Stomach (tissue), 9 donors: Measurements from ENCODE around the gene RPTN. TPM values are rescaled to one million over a fixed set of nuclear protein-coding genes. Genes with fewer than 3 reads are reported as not detected.

Source experiments
- DNase-seq, 2 donors: peaks; one replicate each; pipeline versions ENCODE4 v3.0.0 to v3.0.0-alpha.2; 2013 to 2019
- H3K27ac ChIP-seq, 5 donors: fragments of 200-600 bp in 4 of 5; sonication (generic) in 4 of 5; one replicate each; pipeline ENCODE4 v1.5.1; 2013 to 2019; ENCODE audit warnings: mild to moderate bottlenecking in 1 of 5, moderate library complexity in 1 of 5
- H3K27me3 ChIP-seq, 3 donors: fragments of 200-600 bp; sonication (generic); one replicate each; pipeline ENCODE4 v1.5.1; 2017 to 2019; ENCODE audit warnings: mixed run types in 1 of 3
- H3K36me3 ChIP-seq, 4 donors: fragments of 200-600 bp; sonication (generic); 1 replicate in 3 of 4; 2 replicates in 1 of 4; pipeline ENCODE4 v1.5.1; 2016 to 2019
- H3K4me1 ChIP-seq, 4 donors: fragments of 200-600 bp; sonication (generic); one replicate each; pipeline ENCODE4 v1.5.1; 2016 to 2019
- H3K4me3 ChIP-seq, 4 donors: fragments of 200-600 bp; sonication (generic) in 3 of 4; one replicate each; pipeline ENCODE4 v1.5.1; 2016 to 2019; ENCODE audit warnings: mild to moderate bottlenecking in 1 of 4
- H3K9me3 ChIP-seq, 4 donors: fragments of 200-600 bp; sonication (generic); one replicate each; pipeline ENCODE4 v1.5.1; 2016 to 2019
- CTCF ChIP-seq, 7 experiments: fragments of 450-650 bp in 4 of 7; fragments of 200-600 bp in 3 of 7; sonication (generic) in 3 of 7; IDR thresholded peaks; one replicate each; pipeline ENCODE4 v1.5.1; 2016 to 2019; ENCODE audit warnings: antibody characterized with exemption in 7 of 7, control low read depth in 2 of 7, mild to moderate bottlenecking in 1 of 7
- EP300 ChIP-seq: sonication (generic); formaldehyde crosslinking; IDR thresholded peaks from one replicate; pipeline ENCODE4 v1.6.1; 2017; ENCODE audit warnings: antibody characterized with exemption
- POLR2A ChIP-seq, 4 donors: fragments of 450-650 bp; IDR thresholded peaks; one replicate each; pipeline ENCODE4 v1.6.1; 2016; ENCODE audit warnings: antibody characterized with exemption in 4 of 4, control low read depth in 2 of 4, mild to moderate bottlenecking in 1 of 4, moderate library complexity in 1 of 4
- POLR2AphosphoS5 ChIP-seq, 3 donors: sonication (generic); formaldehyde crosslinking; IDR thresholded peaks; one replicate each; pipeline ENCODE4 v1.6.1; 2016; ENCODE audit warnings: antibody characterized with exemption in 3 of 3
- WGBS, 5 donors: extraction: QIAGEN DNeasy Blood & Tissue Kit in 3 of 5; methylation state at CpG; one replicate each; pipeline versions ENCODE4 v1.1.5 to v1.1.7; 2013 to 2018; 5-methylcytosine and 5-hydroxymethylcytosine counted together
- intact Hi-C: fragments of 100-400 bp; cut with DNase I; formaldehyde crosslinking; loops from one replicate; pipeline ENCODE4 v1.15.1; 2023; ENCODE audit warnings: low total_unique reads
- polyA plus RNA-seq, 3 donors: library from polyadenylated mRNA; stranded (reverse); fragments of 200-250 nt; gene quantifications; one replicate each; pipeline ENCODE4 v1.2.3, GENCODE V29; 2013
- total RNA-seq, 5 donors: library from RNA; depleted of rRNA; stranded (reverse); fragments of >200 nt; gene quantifications; one replicate each; pipeline versions ENCODE4 v1.1.0 to v1.2.3, GENCODE V29; 2014 to 2016
- donor health status: healthy with polysubstance abuse.
- donor health status: Bipolar disorder and iron deficiency.
- donor health status: healthy.

RPTN gene
- total and polyA plus RNA-seq, 8 donors: 0.31 TPM; not detected in 7

GRCh38 chr1:152109998-152110294 lies 49.1 kb downstream of the RPTN start:
- peaks cover 42 to 100% (median 83%) of the 10 kb centered on the region in 3 donors for H3K27me3 ChIP-seq
- H3K4me3 ChIP-seq: peak overlapping the region; percentile 42 to 65 (median 53)
- 8 to 20% (median 9%) methylated on average over 15 of the region's 15 CpGs for WGBS, 5 donors
- no peaks in the 10 kb centered on the region for H3K36me3 ChIP-seq
- peak in 1 of 2 donors; percentile 1 for DNase-seq
- intact Hi-C loops: no loop called here
- H3K27ac ChIP-seq: no peak overlapping the region
- H3K9me3 ChIP-seq: peaks cover 12 to 24% (median 20%) of the 10 kb centered on the region in 4 donors
- TF ChIP-seq POLR2A (IDR thresholded peaks at IDR 0.05) (no peak), CTCF (IDR thresholded peaks at IDR 0.05) (no peak), EP300 (no peak), POLR2AphosphoS5 (IDR thresholded peaks at IDR 0.05) (no peak)
- peaks cover 33 to 57% (median 45%) of the 10 kb centered on the region in 4 donors for H3K4me1 ChIP-seq

- Histone ChIP-seq H3K9me3 (peaks cover 12 to 24% (median 20%) of the 10 kb centered on the region in 4 donors), H3K27me3 (peaks cover 42 to 100% (median 78%) of the 10 kb centered on the region in 3 donors), H3K4me1 (peaks cover 33 to 57% (median 45%) of the 10 kb centered on the region in 4 donors), H3K36me3 (no peaks in the 10 kb centered on the region), H3K27ac (no peak overlapping the region), H3K4me3 (peak overlapping the region in 3 of 4 donors; percentile 42 to 65 (median 64))
- intact Hi-C loops: no loop called here
- DNase-seq: peak in 1 of 2 donors; percentile 9
- 10 to 21% (median 13%) methylated on average over 31 of the region's 31 CpGs for WGBS, 5 donors
- TF ChIP-seq POLR2A (IDR thresholded peaks at IDR 0.05): no peak
- TF ChIP-seq CTCF (IDR thresholded peaks at IDR 0.05): no peak
Observed at GRCh38 chr1:152109231-152109997, 49.6 kb downstream of the RPTN start.

GRCh38 chr1:152108882-152109222 lies 50.2 kb downstream of the RPTN start:
- WGBS, 5 donors: 16 to 34% (median 22%) methylated on average over 28 of the region's 28 CpGs
- intact Hi-C loops: no loop called here
- Histone ChIP-seq H3K27me3 (peaks cover 38 to 100% (median 72%) of the 10 kb centered on the region in 3 donors), H3K9me3 (peaks cover 12 to 23% (median 20%) of the 10 kb centered on the region in 4 donors), H3K27ac (no peak overlapping the region), H3K4me3 (peak overlapping the region in 3 of 4 donors; percentile 24 to 65 (median 42)), H3K4me1 (peaks cover 33 to 57% (median 45%) of the 10 kb centered on the region in 4 donors), H3K36me3 (no peaks in the 10 kb centered on the region)
- peak in 1 of 2 donors; percentile 5 for DNase-seq
- TF ChIP-seq EP300 (no peak), POLR2AphosphoS5 (IDR thresholded peaks at IDR 0.05) (no peak), CTCF (IDR thresholded peaks at IDR 0.05) (no peak), POLR2A (IDR thresholded peaks at IDR 0.05) (no peak)

- Histone ChIP-seq H3K27ac (no peak overlapping the region), H3K4me1 (peaks cover 33 to 57% (median 45%) of the 10 kb centered on the region in 4 donors), H3K36me3 (no peaks in the 10 kb centered on the region), H3K9me3 (peaks cover 12 to 21% (median 20%) of the 10 kb centered on the region in 4 donors), H3K27me3 (peaks cover 35 to 100% (median 66%) of the 10 kb centered on the region in 3 donors), H3K4me3 (peak overlapping the region in 3 of 4 donors; percentile 4 to 65 (median 24))
- TF ChIP-seq EP300 (no peak), CTCF (IDR thresholded peaks at IDR 0.05) (no peak), POLR2A (IDR thresholded peaks at IDR 0.05) (no peak), POLR2AphosphoS5 (IDR thresholded peaks at IDR 0.05) (no peak)
- peak in 1 of 2 donors; percentile 20 for DNase-seq
- intact Hi-C loops: no loop called here
- WGBS, 5 donors: 11 to 21% (median 12%) methylated on average over 67 of the region's 67 CpGs
Observed at GRCh38 chr1:152107984-152108881, 50.8 kb downstream of the RPTN start.
